H9 (cell line): Measurements from ENCODE around the gene NCLN. TPM values are rescaled to one million over a fixed set of nuclear protein-coding genes. Genes with fewer than 3 reads are reported as not detected.

Experiments used
- DNase-seq: peaks from one replicate; pipeline ENCODE4 v3.0.0-alpha.2; 2017
- H2AFZ ChIP-seq: one replicate; pipeline ENCODE4 v1.6.1; 2013; ENCODE audit warnings: mild to moderate bottlenecking, low read length, control low read depth, moderate library complexity
- H2AK5ac ChIP-seq: 2 replicates; pipeline ENCODE4 v1.6.1; 2013; ENCODE audit warnings: low read length, control low read depth, mixed read lengths; ENCODE audit not compliant: insufficient read length
- H2BK120ac ChIP-seq: one replicate; pipeline ENCODE4 v1.6.1; 2013; ENCODE audit warnings: low read depth, mild to moderate bottlenecking, low read length, control low read depth, inconsistent platforms; ENCODE audit not compliant: poor library complexity, severe bottlenecking
- H2BK12ac ChIP-seq: 2 replicates; pipeline ENCODE4 v1.6.1; 2013; ENCODE audit warnings: low read length, control low read depth, mixed read lengths, low read depth; ENCODE audit not compliant: insufficient read length
- H2BK15ac ChIP-seq: 2 replicates; pipeline ENCODE4 v1.6.1; 2013; ENCODE audit warnings: low read depth, low read length, control low read depth
- H2BK20ac ChIP-seq: one replicate; pipeline ENCODE4 v1.6.1; 2013; ENCODE audit warnings: low read depth, mild to moderate bottlenecking, low read length, control low read depth, inconsistent platforms; ENCODE audit not compliant: poor library complexity, severe bottlenecking
- H2BK5ac ChIP-seq: 2 replicates; pipeline ENCODE4 v1.6.1; 2013; ENCODE audit warnings: low read length, control low read depth, mixed read lengths; ENCODE audit not compliant: insufficient read length
- H3K14ac ChIP-seq: 2 replicates; pipeline ENCODE4 v1.6.1; 2013; ENCODE audit warnings: low read length, control low read depth; ENCODE audit not compliant: insufficient read depth
- H3K18ac ChIP-seq: 2 replicates; pipeline ENCODE4 v1.6.1; 2013; ENCODE audit warnings: low read depth, mild to moderate bottlenecking, mixed read lengths, low read length, control low read depth; ENCODE audit not compliant: insufficient read length
- H3K23ac ChIP-seq: 2 replicates; pipeline ENCODE4 v1.6.1; 2013; ENCODE audit warnings: low read length, control low read depth, mixed read lengths, low read depth; ENCODE audit not compliant: insufficient read length
- H3K23me2 ChIP-seq: 2 replicates; pipeline ENCODE4 v1.6.1; 2013; ENCODE audit warnings: low read depth, mild to moderate bottlenecking, mixed read lengths, low read length, control low read depth; ENCODE audit not compliant: insufficient read length, poor library complexity, severe bottlenecking
- H3K27ac ChIP-seq: 2 replicates; pipeline ENCODE4 v1.5.1; 2013; ENCODE audit warnings: low read length, control low read depth, mixed read lengths, low read depth; ENCODE audit not compliant: insufficient read length
- H3K27me3 ChIP-seq: 2 replicates; pipeline ENCODE4 v1.6.1; 2013; ENCODE audit warnings: low read length, control low read depth, inconsistent platforms; ENCODE audit not compliant: insufficient read depth
- H3K4ac ChIP-seq: 2 replicates; pipeline ENCODE4 v1.6.1; 2013; ENCODE audit warnings: low read depth, mild to moderate bottlenecking, control low read depth, inconsistent platforms, low read length, moderate library complexity
- H3K4me1 ChIP-seq: 2 replicates; pipeline ENCODE4 v1.6.1; 2013; ENCODE audit warnings: low read length, control low read depth, inconsistent platforms; ENCODE audit not compliant: insufficient read depth
- H3K4me2 ChIP-seq: 2 replicates; pipeline ENCODE4 v1.6.1; 2013; ENCODE audit warnings: low read length, control low read depth, mixed read lengths; ENCODE audit not compliant: insufficient read length, insufficient read depth
- H3K56ac ChIP-seq: 2 replicates; pipeline ENCODE4 v1.6.1; 2013; ENCODE audit warnings: low read depth, mild to moderate bottlenecking, mixed read lengths, low read length, control low read depth; ENCODE audit not compliant: insufficient read length
- H3K79me1 ChIP-seq: 2 replicates; pipeline ENCODE4 v1.6.1; 2013; ENCODE audit warnings: low read depth, mild to moderate bottlenecking, moderate library complexity, low read length, control low read depth, inconsistent platforms; ENCODE audit not compliant: insufficient read depth, poor library complexity, severe bottlenecking
- H3K79me2 ChIP-seq: 2 replicates; pipeline ENCODE4 v1.6.1; 2013; ENCODE audit warnings: low read length, control low read depth, inconsistent platforms; ENCODE audit not compliant: insufficient read depth
- H3K9ac ChIP-seq: 2 replicates; pipeline ENCODE4 v1.6.1; 2013; ENCODE audit warnings: low read length, control low read depth, mixed read lengths; ENCODE audit not compliant: insufficient read length; ENCODE audit errors: extremely low read depth
- H3K9me3 ChIP-seq: one replicate; pipeline ENCODE4 v1.6.1; 2013; ENCODE audit warnings: low read depth, low read length, inconsistent platforms; ENCODE audit not compliant: control insufficient read depth
- H3T11ph ChIP-seq: one replicate; pipeline ENCODE4 v1.6.1; 2013; ENCODE audit warnings: mild to moderate bottlenecking, low read length, control low read depth, inconsistent platforms
- H4K20me1 ChIP-seq: one replicate; pipeline ENCODE4 v1.6.1; 2013; ENCODE audit not compliant: control insufficient read depth, insufficient read length, insufficient read depth
- H4K5ac ChIP-seq: 2 replicates; pipeline ENCODE4 v1.6.1; 2013; ENCODE audit warnings: low read depth, mild to moderate bottlenecking, mixed read lengths, low read length, control low read depth; ENCODE audit not compliant: insufficient read length
- H4K8ac ChIP-seq: replicated peaks from 2 replicates; pipeline ENCODE4 v1.6.1; 2013; ENCODE audit warnings: low read length, control low read depth, mixed read lengths, low read depth; ENCODE audit not compliant: insufficient read length
- H4K91ac ChIP-seq: 2 replicates; pipeline ENCODE4 v1.6.1; 2013; ENCODE audit warnings: low read depth, mild to moderate bottlenecking, moderate library complexity, mixed read lengths, low read length, control low read depth; ENCODE audit not compliant: insufficient read length
- H3K27ac Mint-ChIP-seq, 3 experiments: 2 replicates in 2 of 3; 3 replicates in 1 of 3; pipeline ENCODE4 v1.8.0; 2020 to 2021; ENCODE audit warnings: mixed read lengths in 3 of 3, mild to moderate bottlenecking in 1 of 3, moderate library complexity in 1 of 3
- H3K27me3 Mint-ChIP-seq: 2 replicates; pipeline ENCODE4 v1.8.0; 2021; ENCODE audit warnings: low read depth, mild to moderate bottlenecking, moderate library complexity, mixed read lengths
- H3K36me3 Mint-ChIP-seq, 3 experiments: 2 replicates in 2 of 3; 3 replicates in 1 of 3; pipeline ENCODE4 v1.8.0; 2020 to 2021; ENCODE audit warnings: low read depth in 3 of 3, mixed read lengths in 3 of 3; ENCODE audit not compliant: insufficient read depth in 1 of 3
- H3K4me1 Mint-ChIP-seq, 2 experiments: 2 replicates each; pipeline ENCODE4 v1.8.0; 2020; ENCODE audit warnings: mixed read lengths in 2 of 2
- H3K4me3 Mint-ChIP-seq, 2 experiments: 2 replicates in 1 of 2; 3 replicates in 1 of 2; pipeline ENCODE4 v1.8.0; 2020 to 2021; ENCODE audit warnings: mild to moderate bottlenecking in 2 of 2, mixed read lengths in 2 of 2, moderate library complexity in 1 of 2
- H3K9me3 Mint-ChIP-seq, 2 experiments: 2 replicates in 1 of 2; 3 replicates in 1 of 2; pipeline ENCODE4 v1.8.0; 2020; ENCODE audit warnings: mild to moderate bottlenecking in 2 of 2, mixed read lengths in 2 of 2, moderate library complexity in 1 of 2
- WGBS: extraction: QIAGEN DNeasy Blood & Tissue Kit; methylation state at CpG from one replicate; pipeline ENCODE4 v1.1.7; 2013; ENCODE audit warnings: missing lambda C conversion rate, low lambda C conversion rate, mixed read lengths; ENCODE audit not compliant: insufficient read length; ENCODE audit errors: extremely low coverage; 5-methylcytosine and 5-hydroxymethylcytosine counted together
- total RNA-seq: library from RNA; stranded (reverse); gene quantifications from 2 replicates; pipeline ENCODE4 v1.2.1, GENCODE V29; 2021
- TF ChIP-seq, protein P1 (sequence below): fragments of 200-600 bp; sonication (generic); conservative IDR thresholded peaks from 3 replicates; pipeline ENCODE4 v1.8.0; 2021; ENCODE audit warnings: antibody characterized with exemption, mild to moderate bottlenecking

NCLN gene
- total RNA-seq, 1 experiment from 2014 or later: 94.8 TPM

GRCh38 chr19:3175781-3176714 is 9.7 kb upstream of the NCLN start:
- H4K5ac ChIP-seq: no peak overlapping the region
- H3K4ac ChIP-seq: no peak overlapping the region
- Mint-ChIP-seq H3K9me3 (no peaks in the 10 kb centered on the region), H3K27me3 (peaks cover 16% of the 10 kb centered on the region), H3K36me3 (no peaks in the 10 kb centered on the region), H3K27ac (no peak overlapping the region), H3K4me1 (no peaks in the 10 kb centered on the region), H3K4me3 (no peak overlapping the region)
- H2BK20ac ChIP-seq: no peak overlapping the region
- no peak overlapping the region for H3K9ac ChIP-seq
- H3K14ac ChIP-seq: no peak overlapping the region
- H4K20me1 ChIP-seq: no peaks in the 10 kb centered on the region
- no peak overlapping the region for H2AFZ ChIP-seq
- no peak overlapping the region for H3T11ph ChIP-seq
- H3K79me2 ChIP-seq: no peaks in the 10 kb centered on the region
- no peaks in the 10 kb centered on the region for H3K27me3 ChIP-seq
- WGBS: no CpG with 5 or more reads among the region's 17 CpGs
- no peak overlapping the region for H3K4me2 ChIP-seq
- H3K56ac ChIP-seq: no peak overlapping the region
- no peak overlapping the region for H2BK12ac ChIP-seq
- DNase-seq: no peak
- H2BK120ac ChIP-seq: no peak overlapping the region
- TF ChIP-seq, protein P1, sequence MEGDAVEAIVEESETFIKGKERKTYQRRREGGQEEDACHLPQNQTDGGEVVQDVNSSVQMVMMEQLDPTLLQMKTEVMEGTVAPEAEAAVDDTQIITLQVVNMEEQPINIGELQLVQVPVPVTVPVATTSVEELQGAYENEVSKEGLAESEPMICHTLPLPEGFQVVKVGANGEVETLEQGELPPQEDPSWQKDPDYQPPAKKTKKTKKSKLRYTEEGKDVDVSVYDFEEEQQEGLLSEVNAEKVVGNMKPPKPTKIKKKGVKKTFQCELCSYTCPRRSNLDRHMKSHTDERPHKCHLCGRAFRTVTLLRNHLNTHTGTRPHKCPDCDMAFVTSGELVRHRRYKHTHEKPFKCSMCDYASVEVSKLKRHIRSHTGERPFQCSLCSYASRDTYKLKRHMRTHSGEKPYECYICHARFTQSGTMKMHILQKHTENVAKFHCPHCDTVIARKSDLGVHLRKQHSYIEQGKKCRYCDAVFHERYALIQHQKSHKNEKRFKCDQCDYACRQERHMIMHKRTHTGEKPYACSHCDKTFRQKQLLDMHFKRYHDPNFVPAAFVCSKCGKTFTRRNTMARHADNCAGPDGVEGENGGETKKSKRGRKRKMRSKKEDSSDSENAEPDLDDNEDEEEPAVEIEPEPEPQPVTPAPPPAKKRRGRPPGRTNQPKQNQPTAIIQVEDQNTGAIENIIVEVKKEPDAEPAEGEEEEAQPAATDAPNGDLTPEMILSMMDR: no peak
- H3K23me2 ChIP-seq: no peaks in the 10 kb centered on the region
- no peak overlapping the region for H3K27ac ChIP-seq
- no peaks in the 10 kb centered on the region for H3K79me1 ChIP-seq
- H3K23ac ChIP-seq: no peak overlapping the region
- H3K18ac ChIP-seq: no peak overlapping the region
- H4K91ac ChIP-seq: no peak overlapping the region
- no peak overlapping the region for H2AK5ac ChIP-seq
- no peak overlapping the region for H4K8ac ChIP-seq
- H2BK15ac ChIP-seq: no peak overlapping the region
- H3K9me3 ChIP-seq: no peaks in the 10 kb centered on the region
- H2BK5ac ChIP-seq: no peak overlapping the region
- no peaks in the 10 kb centered on the region for H3K4me1 ChIP-seq
